ENCODE results near the gene LRRC32.
A peak's percentile ranks its signal among the peaks of the same experiment; 100 is the strongest.
"Not testable (repeated sequence)": the region's sequence is repeated elsewhere in the genome, so short reads cannot be mapped to it uniquely, and the experiment has no call there.

The LRRC32 gene

GRCh38 chr11:76614471-76615179, 55.9 kb downstream of the LRRC32 start:
- H3K27ac Mint-ChIP-seq = no peak overlapping the region
- no peaks in the 10 kb centered on the region for H3K9me3 Mint-ChIP-seq
- H3K36me3 Mint-ChIP-seq = no peaks in the 10 kb centered on the region
- peaks cover 3% of the 10 kb centered on the region for H3K27me3 Mint-ChIP-seq
- H3K4me1 Mint-ChIP-seq = no peaks in the 10 kb centered on the region
- no peak overlapping the region for H3K4me3 Mint-ChIP-seq

DNA sequence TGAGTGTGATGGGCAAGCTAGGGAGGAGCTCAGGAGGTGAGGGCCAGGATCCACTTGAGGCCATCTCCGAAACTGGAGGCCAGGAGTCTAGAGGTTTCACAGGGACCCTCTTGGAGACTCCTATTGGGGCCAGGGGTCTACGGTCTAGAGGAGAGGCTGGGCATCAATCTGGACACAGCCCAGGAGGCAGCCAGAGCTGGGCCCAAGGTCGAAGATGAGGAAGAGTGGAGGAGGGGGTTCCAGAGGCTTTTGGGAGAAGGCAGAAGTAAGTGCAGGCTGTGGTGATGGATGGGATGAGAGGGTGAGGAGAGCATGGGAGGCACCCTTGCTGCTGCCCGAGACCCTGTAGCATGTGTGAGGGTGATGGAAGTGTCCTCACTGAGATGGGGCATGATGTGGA, 56.6 kb downstream of the LRRC32 start:
- peaks cover 3% of the 10 kb centered on the region for H3K27me3 Mint-ChIP-seq
- no peak overlapping the region for H3K4me3 Mint-ChIP-seq
- H3K9me3 Mint-ChIP-seq = no peaks in the 10 kb centered on the region
- H3K27ac Mint-ChIP-seq = peak overlapping the region; percentile 41
- H3K36me3 Mint-ChIP-seq = no peaks in the 10 kb centered on the region
- no peaks in the 10 kb centered on the region for H3K4me1 Mint-ChIP-seq

- Mint-ChIP-seq H3K36me3 (no peaks in the 10 kb centered on the region), H3K27me3 (peaks cover 3% of the 10 kb centered on the region), H3K4me1 (no peaks in the 10 kb centered on the region), H3K27ac (no peak overlapping the region), H3K9me3 (no peaks in the 10 kb centered on the region), H3K4me3 (no peak overlapping the region)
Observed at GRCh38 chr11:76612226-76612625, 58.3 kb downstream of the LRRC32 start.

DNA sequence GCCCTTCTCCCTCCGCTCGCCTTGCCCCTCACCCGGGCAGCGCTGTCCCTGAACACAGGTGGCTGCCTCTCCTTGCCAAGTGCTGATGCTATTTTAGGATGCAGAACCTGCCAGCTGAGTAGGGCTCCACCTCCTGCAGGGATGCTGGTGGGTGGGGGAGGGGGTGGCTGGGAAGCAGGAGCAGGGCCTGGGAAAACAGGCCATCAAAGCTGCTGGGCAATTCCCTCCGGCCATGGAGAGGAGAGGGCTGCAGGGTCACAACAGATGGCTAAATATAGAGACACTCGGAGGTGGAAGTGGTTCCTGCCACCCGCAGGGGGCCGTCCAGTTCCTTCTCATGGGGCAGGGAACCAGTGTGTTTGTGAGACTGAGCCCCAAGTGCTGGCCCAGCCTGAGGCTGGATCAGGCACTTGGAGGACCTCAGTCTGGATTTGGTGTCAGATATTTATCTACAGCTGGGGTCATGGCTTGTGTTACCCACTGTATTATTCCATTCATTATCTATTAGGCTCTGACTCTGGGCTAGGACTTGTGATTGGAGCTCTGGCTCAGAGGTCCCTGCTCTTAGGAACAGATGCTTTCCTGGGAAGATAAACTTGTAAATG, 59.6 kb downstream of the LRRC32 start:
- no peaks in the 10 kb centered on the region for H3K4me1 Mint-ChIP-seq
- no peak overlapping the region for H3K4me3 Mint-ChIP-seq
- peaks cover 1% of the 10 kb centered on the region for H3K27me3 Mint-ChIP-seq
- H3K36me3 Mint-ChIP-seq = no peaks in the 10 kb centered on the region
- H3K27ac Mint-ChIP-seq = no peak overlapping the region
- H3K9me3 Mint-ChIP-seq = no peaks in the 10 kb centered on the region

DNA sequence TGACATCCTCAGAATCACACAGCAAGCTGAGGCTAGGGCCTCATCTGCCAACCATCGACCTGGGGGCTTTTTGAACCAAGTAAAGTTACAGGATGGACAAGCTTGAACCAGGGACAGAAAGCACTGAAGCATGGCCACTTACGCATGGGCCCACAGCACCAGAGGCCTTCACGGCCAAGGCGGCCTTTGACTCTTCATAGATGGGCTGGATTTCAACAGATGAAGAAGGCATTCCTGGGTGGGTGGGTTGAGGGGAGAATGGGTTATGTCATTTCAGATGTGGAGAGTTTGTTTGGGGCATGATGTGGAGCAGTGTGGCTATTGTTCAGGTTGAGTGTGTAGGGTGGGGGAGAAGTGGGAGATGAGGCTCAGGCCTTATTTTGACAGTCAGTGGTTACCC, 60.2 kb downstream of the LRRC32 start:
- no peaks in the 10 kb centered on the region for H3K4me1 Mint-ChIP-seq
- no peak overlapping the region for H3K4me3 Mint-ChIP-seq
- H3K27ac Mint-ChIP-seq = no peak overlapping the region
- H3K9me3 Mint-ChIP-seq = no peaks in the 10 kb centered on the region
- H3K36me3 Mint-ChIP-seq = no peaks in the 10 kb centered on the region
- H3K27me3 Mint-ChIP-seq = peaks cover 1% of the 10 kb centered on the region

DNA sequence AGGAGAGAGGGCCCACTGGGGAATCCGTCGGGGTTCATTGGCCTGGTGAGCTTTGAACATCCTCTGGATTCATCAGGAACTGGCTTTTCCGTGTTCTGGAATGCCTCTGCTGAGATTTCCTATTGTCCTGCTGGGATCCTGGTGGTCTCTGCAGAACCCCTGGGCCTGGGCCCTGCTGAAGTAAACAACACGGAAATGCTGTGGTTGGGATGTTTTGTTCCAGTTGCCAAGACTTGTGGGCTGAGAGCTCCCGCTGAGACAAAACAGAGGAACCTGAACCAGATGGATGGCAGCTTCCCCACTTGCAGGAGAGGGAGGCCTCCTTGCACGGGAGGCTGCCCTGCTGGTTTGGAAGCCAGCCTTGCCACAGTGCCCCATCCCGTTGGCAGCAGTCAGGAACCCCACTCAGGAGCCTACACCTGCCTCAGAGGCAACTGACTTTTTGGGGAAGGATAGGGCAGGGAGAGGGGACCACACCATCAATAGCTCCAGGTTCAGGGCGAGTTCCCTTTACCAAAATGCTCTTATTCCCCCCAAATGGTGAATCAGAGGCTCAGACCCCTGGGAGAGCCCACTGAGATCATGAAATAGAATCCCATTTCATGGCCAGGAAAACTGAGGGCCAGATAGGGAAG, 60.7 kb downstream of the LRRC32 start:
- Mint-ChIP-seq H3K27me3 (peaks cover 1% of the 10 kb centered on the region), H3K27ac (no peak overlapping the region), H3K36me3 (no peaks in the 10 kb centered on the region), H3K9me3 (no peaks in the 10 kb centered on the region), H3K4me3 (no peak overlapping the region), H3K4me1 (no peaks in the 10 kb centered on the region)

DNA sequence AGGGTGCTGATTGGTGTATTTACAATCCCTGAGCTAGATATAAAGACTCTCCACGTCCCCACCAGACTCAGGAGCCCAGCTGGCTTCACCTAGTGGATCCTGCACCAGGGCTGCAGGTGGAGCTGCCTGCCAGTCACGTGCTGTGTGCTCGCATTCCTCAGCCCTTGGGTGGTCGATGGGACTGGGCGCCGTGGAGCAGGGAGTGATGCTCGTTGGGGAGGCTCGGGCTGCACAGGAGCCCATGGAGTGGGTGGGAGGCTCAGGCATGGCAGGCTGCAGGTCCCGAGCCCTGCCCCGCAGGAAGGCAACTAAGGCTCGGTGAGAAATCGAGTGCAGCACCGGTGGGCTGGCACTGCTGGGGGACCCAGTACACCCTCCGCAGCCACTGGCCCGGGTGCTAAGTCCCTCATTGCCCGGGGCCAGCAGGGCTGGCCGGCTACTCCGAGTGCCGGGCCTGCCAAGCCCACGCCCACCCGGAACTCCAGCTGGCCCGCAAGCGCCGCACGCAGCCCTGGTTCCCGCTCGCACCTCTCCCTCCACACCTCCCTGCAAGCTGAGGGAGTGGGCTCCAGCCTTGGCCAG, 61.6 kb downstream of the LRRC32 start:
- H3K27ac Mint-ChIP-seq, H3K9me3 Mint-ChIP-seq, H3K27me3 Mint-ChIP-seq: not testable (repeated sequence)

GRCh38 chr11:76608228-76608627, 62.3 kb downstream of the LRRC32 start:
- H3K36me3 Mint-ChIP-seq, H3K27me3 Mint-ChIP-seq, H3K27ac Mint-ChIP-seq, H3K9me3 Mint-ChIP-seq, H3K4me3 Mint-ChIP-seq, H3K4me1 Mint-ChIP-seq: not testable (repeated sequence)

More for the DNA sequence above, 61.6 kb downstream of the LRRC32 start:
- H3K4me1 Mint-ChIP-seq, H3K4me3 Mint-ChIP-seq, H3K36me3 Mint-ChIP-seq: not testable (repeated sequence)
